A549 (cell line): Measurements from ENCODE around the gene F10. TPM values are rescaled to one million over a fixed set of nuclear protein-coding genes. Genes with fewer than 3 reads are reported as not detected.

Experiments
- ATAC-seq, 2 experiments: fragments of 200-7000 bp in 1 of 2; fragments of >200 bp in 1 of 2; cut with Nextera tagmentation in 1 of 2; cut with Tn5 transposase in 1 of 2; 3 replicates each; pipeline versions ENCODE4 v1.8.0 to v1.9.1; 2018 to 2020; ENCODE audit warnings: mild to moderate bottlenecking in 1 of 2, moderate library complexity in 1 of 2
- CTCF ChIA-PET: fragments of 300-600 bp; sonication (Branson Sonifier 250); formaldehyde crosslinking; extraction: SDS; loops from one replicate; lab custom pipeline; 2021; ENCODE audit warnings: antibody characterized with exemption, inconsistent platforms; lab: Yijun Ruan, JAX
- POLR2A ChIA-PET: fragments of 350-600 bp; formaldehyde crosslinking; extraction: SDS; loops from one replicate; lab custom pipeline; 2021; ENCODE audit warnings: antibody characterized with exemption, inconsistent platforms; lab: Yijun Ruan, JAX
- DNase-seq, 2 experiments: peaks; one replicate each; pipeline versions ENCODE4 v3.0.0 to v3.0.0-alpha.2; 2011 to 2016; ENCODE audit warnings: low read depth in 1 of 2, low spot score in 1 of 2
- FAIRE-seq: peaks from 2 replicates; lab custom pipeline; 2011; peaks lifted over from hg19 to GRCh38; lab: Jason Lieb, UNC
- H3K27ac ChIP-seq, 2 experiments: fragments of >200 bp; sonication (Bioruptor Twin); formaldehyde crosslinking; 3 replicates each; pipeline ENCODE4 v1.5.1; 2016 to 2017
- H3K4me1 ChIP-seq: fragments of >200 bp; sonication (Bioruptor Twin); formaldehyde crosslinking; 3 replicates; pipeline ENCODE4 v1.6.1; 2016
- H3K4me2 ChIP-seq: fragments of >200 bp; sonication (Bioruptor Twin); formaldehyde crosslinking; 3 replicates; pipeline ENCODE4 v1.6.1; 2016
- H3K4me3 ChIP-seq: fragments of >200 bp; sonication (Bioruptor Twin); formaldehyde crosslinking; 3 replicates; pipeline ENCODE4 v1.5.1; 2016
- H3K9me3 ChIP-seq: fragments of >200 bp; sonication (Bioruptor Twin); formaldehyde crosslinking; 3 replicates; pipeline ENCODE4 v1.6.1; 2016
- BHLHE40 ChIP-seq: IDR thresholded peaks from 2 replicates; pipeline ENCODE4 v1.6.1; 2012; ENCODE audit warnings: low read depth, low read length, inconsistent platforms
- CBX8 ChIP-seq: fragments of 200-600 bp; sonication (generic); IDR thresholded peaks from 2 replicates; pipeline ENCODE4 v1.6.1; 2016
- CEBPB ChIP-seq, 2 experiments: fragments of >200 bp in 1 of 2; sonication (Bioruptor Twin) in 1 of 2; formaldehyde crosslinking in 1 of 2; IDR thresholded peaks; 2 replicates each; pipeline ENCODE4 v1.6.1; 2012 to 2016
- CHD2 ChIP-seq: fragments of 150-350 bp; IDR thresholded peaks from 2 replicates; pipeline ENCODE4 v1.6.1; 2014; ENCODE audit warnings: low read length; ENCODE audit not compliant: partially characterized antibody
- EHF ChIP-seq: fragments of 250-450 bp; sonication (Bioruptor Pico); IDR thresholded peaks from 2 replicates; pipeline ENCODE4 v1.5.0; 2020; ENCODE audit warnings: mild to moderate bottlenecking
- EHMT2 ChIP-seq: fragments of 200-600 bp; sonication (generic); IDR thresholded peaks from 2 replicates; pipeline ENCODE4 v1.6.1; 2016; ENCODE audit warnings: antibody characterized with exemption, low read depth, mild to moderate bottlenecking, moderate library complexity
- EP300 ChIP-seq, 2 experiments: fragments of >200 bp; sonication (Bioruptor Twin); formaldehyde crosslinking; IDR thresholded peaks; 2 replicates in 1 of 2; 3 replicates in 1 of 2; pipeline ENCODE4 v1.6.1; 2016 to 2017
- ESRRA ChIP-seq: fragments of 150-350 bp; IDR thresholded peaks from 2 replicates; pipeline ENCODE4 v1.6.1; 2014; ENCODE audit warnings: mild to moderate bottlenecking, low read length, borderline replicate concordance
- FOSB ChIP-seq: fragments of 250-450 bp; sonication (Bioruptor Pico); IDR thresholded peaks from 2 replicates; pipeline ENCODE4 v1.5.0; 2020; ENCODE audit warnings: mild to moderate bottlenecking, moderate library complexity
- FOXS1 ChIP-seq: fragments of 250-450 bp; sonication (Bioruptor Pico); IDR thresholded peaks from 2 replicates; pipeline ENCODE4 v1.5.0; 2020; ENCODE audit warnings: mild to moderate bottlenecking, moderate library complexity
- GATA3 ChIP-seq: IDR thresholded peaks from 2 replicates; pipeline ENCODE4 v1.6.1; 2012; ENCODE audit warnings: borderline replicate concordance
- HDAC2 ChIP-seq: fragments of 200-600 bp; sonication (generic); IDR thresholded peaks from 2 replicates; pipeline ENCODE4 v1.6.1; 2016
- HEYL ChIP-seq: fragments of 250-450 bp; sonication (Bioruptor Pico); IDR thresholded peaks from 2 replicates; pipeline ENCODE4 v1.8.0; 2021; ENCODE audit warnings: mild to moderate bottlenecking, moderate library complexity
- HOXA7 ChIP-seq: fragments of 250-450 bp; sonication (Bioruptor Pico); IDR thresholded peaks from 2 replicates; pipeline ENCODE4 v1.5.0; 2020; ENCODE audit warnings: mild to moderate bottlenecking, moderate library complexity
- HOXB13 ChIP-seq: fragments of 250-450 bp; sonication (Bioruptor Pico); IDR thresholded peaks from 2 replicates; pipeline ENCODE4 v1.5.0; 2020; ENCODE audit warnings: low read depth, mild to moderate bottlenecking, moderate library complexity
- HOXB5 ChIP-seq: fragments of 250-450 bp; sonication (Bioruptor Pico); IDR thresholded peaks from 2 replicates; pipeline ENCODE4 v1.5.0; 2020; ENCODE audit warnings: mild to moderate bottlenecking, moderate library complexity
- JUN ChIP-seq, 2 experiments: fragments of >200 bp; sonication (Bioruptor Twin); formaldehyde crosslinking; IDR thresholded peaks; 2 replicates in 1 of 2; 3 replicates in 1 of 2; pipeline ENCODE4 v1.6.1; 2016 to 2017
- JUNB ChIP-seq: fragments of >200 bp; sonication (Bioruptor Twin); formaldehyde crosslinking; IDR thresholded peaks from 2 replicates; pipeline ENCODE4 v1.6.1; 2016
- KDM1A ChIP-seq: fragments of 200-600 bp; sonication (generic); IDR thresholded peaks from 2 replicates; pipeline ENCODE4 v1.6.1; 2016; ENCODE audit warnings: low read depth, mild to moderate bottlenecking
- NFE2L2 ChIP-seq: fragments of 150-350 bp; conservative IDR thresholded peaks from 2 replicates; pipeline ENCODE4 v1.6.1; 2014; ENCODE audit warnings: low read length
- NPAS2 ChIP-seq: fragments of 250-450 bp; sonication (Bioruptor Pico); IDR thresholded peaks from 2 replicates; pipeline ENCODE4 v1.8.0; 2022; ENCODE audit warnings: mild to moderate bottlenecking, moderate library complexity, borderline replicate concordance
- NR3C1 ChIP-seq: fragments of >200 bp; sonication (Bioruptor Twin); formaldehyde crosslinking; IDR thresholded peaks from 3 replicates; pipeline ENCODE4 v1.6.1; 2017
- POLR2A ChIP-seq: IDR thresholded peaks from 2 replicates; pipeline ENCODE4 v1.6.1; 2012; ENCODE audit warnings: mild to moderate bottlenecking, low read length
- POLR2AphosphoS2 ChIP-seq: conservative IDR thresholded peaks from 2 replicates; pipeline ENCODE4 v1.6.1; 2012; ENCODE audit warnings: low read length, improper control_type of control experiment, inconsistent platforms
- RCOR1 ChIP-seq: fragments of 150-350 bp; IDR thresholded peaks from 2 replicates; pipeline ENCODE4 v1.6.1; 2014; ENCODE audit warnings: antibody characterized with exemption, low read length, low read depth
- RFX5 ChIP-seq: fragments of 450-650 bp; IDR thresholded peaks from 2 replicates; pipeline ENCODE4 v1.7.1; 2014; ENCODE audit warnings: antibody characterized with exemption, mild to moderate bottlenecking, moderate library complexity
- RNF2 ChIP-seq: fragments of 200-600 bp; sonication (generic); IDR thresholded peaks from 2 replicates; pipeline ENCODE4 v1.6.1; 2016; ENCODE audit warnings: low read depth, mild to moderate bottlenecking, antibody characterized with exemption, moderate library complexity, borderline replicate concordance
- ZC3H11A ChIP-seq: fragments of 450-650 bp; IDR thresholded peaks from 2 replicates; pipeline ENCODE4 v1.6.1; 2014; ENCODE audit warnings: antibody characterized with exemption, mild to moderate bottlenecking
- ZFP36 ChIP-seq: fragments of 450-650 bp; IDR thresholded peaks from 2 replicates; pipeline ENCODE4 v1.6.1; 2014; ENCODE audit warnings: borderline replicate concordance; ENCODE audit not compliant: partially characterized antibody
- ZSCAN20 ChIP-seq: fragments of 250-450 bp; sonication (Bioruptor Pico); IDR thresholded peaks from 2 replicates; pipeline ENCODE4 v1.8.0; 2022; ENCODE audit warnings: mild to moderate bottlenecking, moderate library complexity
- WGBS: methylation state at CpG from one replicate; pipeline ENCODE4 v1.1.6; 2017; ENCODE audit errors: missing lambda C conversion rate; 5-methylcytosine and 5-hydroxymethylcytosine counted together
- polyA plus RNA-seq, 4 experiments: library from polyadenylated mRNA; depleted of rRNA in 3 of 4; stranded (reverse); fragments of >200 nt; fragmentation: RNase III in 1 of 4; extraction: RNeasy Plus Mini Kit Qiagen cat#74134 plus additional on column Dnase treatment in 1 of 4; gene quantifications; 2 replicates in 3 of 4; 3 replicates in 1 of 4; pipeline ENCODE4 v1.2.3, GENCODE V29; 2011 to 2017
- TF ChIP-seq, protein P1 (sequence below): fragments of 150-350 bp; IDR thresholded peaks from 2 replicates; pipeline ENCODE4 v1.6.1; 2014; ENCODE audit warnings: low read depth, mild to moderate bottlenecking, low read length
- TF ChIP-seq, protein P2 (sequence below): fragments of 250-450 bp; sonication (Bioruptor Pico); IDR thresholded peaks from 2 replicates; pipeline ENCODE4 v1.5.0; 2020; ENCODE audit warnings: low read depth, mild to moderate bottlenecking, moderate library complexity
- TF ChIP-seq, protein P3 (sequence below): fragments of 200-600 bp; sonication (generic); IDR thresholded peaks from 2 replicates; pipeline ENCODE4 v1.6.1; 2016; ENCODE audit warnings: antibody characterized with exemption, mild to moderate bottlenecking, moderate library complexity

Gene F10
- polyA plus RNA-seq, 2 of the 4 experiments (the other 2 are of a cell fraction), result 0.32 TPM; not detected in 1

DNA sequence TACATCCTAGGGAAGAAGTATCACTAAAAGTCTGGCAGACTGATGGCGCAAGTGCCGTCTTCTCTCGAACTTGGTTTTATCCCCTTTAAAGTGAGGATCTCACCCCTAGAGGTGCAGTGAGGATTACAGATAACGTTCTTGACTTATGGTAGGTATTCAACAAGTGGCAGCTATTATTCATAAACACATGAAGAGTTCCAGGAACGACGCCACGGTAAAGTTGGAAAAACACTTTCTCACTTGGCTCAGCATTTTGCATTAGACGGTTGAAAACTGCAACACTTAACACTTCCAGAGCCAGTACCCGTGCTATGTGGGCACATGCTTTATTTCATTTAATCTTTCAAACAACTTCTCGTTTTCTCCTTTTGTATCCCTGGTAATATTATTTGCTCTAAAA, 44.6 kb downstream of the F10 start:
- 95% methylated on average over 10 of the region's 10 CpGs for WGBS
- Histone ChIP-seq H3K9me3 (no peaks in the 10 kb centered on the region), H3K4me1 (no peaks in the 10 kb centered on the region), H3K27ac (no peak overlapping the region), H3K4me2 (no peak overlapping the region), H3K4me3 (no peak overlapping the region)
- POLR2A ChIA-PET, result no interaction called here
- ATAC-seq (no peak), DNase-seq (no peak), FAIRE-seq (no peak)
- CTCF ChIA-PET, result no interaction called here
- TF ChIP-seq CBX8 (no peak), CHD2 (no peak), HOXA7 (CRISPR knock-in tag) (no peak), POLR2AphosphoS2 (no peak), ZC3H11A (no peak), RCOR1 (no peak), EP300 (IDR thresholded peaks at IDR 0.05) (no peak), ESRRA (no peak), HOXB5 (CRISPR knock-in tag) (no peak), KDM1A (no peak), NFE2L2 (no peak), HEYL (CRISPR knock-in tag) (no peak), NPAS2 (no peak), JUN (IDR thresholded peaks at IDR 0.05) (no peak), RNF2 (no peak), POLR2A (no peak), RFX5 (no peak), FOSB (CRISPR knock-in tag) (no peak)
- TF ChIP-seq, protein P1, sequence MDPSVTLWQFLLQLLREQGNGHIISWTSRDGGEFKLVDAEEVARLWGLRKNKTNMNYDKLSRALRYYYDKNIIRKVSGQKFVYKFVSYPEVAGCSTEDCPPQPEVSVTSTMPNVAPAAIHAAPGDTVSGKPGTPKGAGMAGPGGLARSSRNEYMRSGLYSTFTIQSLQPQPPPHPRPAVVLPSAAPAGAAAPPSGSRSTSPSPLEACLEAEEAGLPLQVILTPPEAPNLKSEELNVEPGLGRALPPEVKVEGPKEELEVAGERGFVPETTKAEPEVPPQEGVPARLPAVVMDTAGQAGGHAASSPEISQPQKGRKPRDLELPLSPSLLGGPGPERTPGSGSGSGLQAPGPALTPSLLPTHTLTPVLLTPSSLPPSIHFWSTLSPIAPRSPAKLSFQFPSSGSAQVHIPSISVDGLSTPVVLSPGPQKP, result no peak
- TF ChIP-seq, protein P2, sequence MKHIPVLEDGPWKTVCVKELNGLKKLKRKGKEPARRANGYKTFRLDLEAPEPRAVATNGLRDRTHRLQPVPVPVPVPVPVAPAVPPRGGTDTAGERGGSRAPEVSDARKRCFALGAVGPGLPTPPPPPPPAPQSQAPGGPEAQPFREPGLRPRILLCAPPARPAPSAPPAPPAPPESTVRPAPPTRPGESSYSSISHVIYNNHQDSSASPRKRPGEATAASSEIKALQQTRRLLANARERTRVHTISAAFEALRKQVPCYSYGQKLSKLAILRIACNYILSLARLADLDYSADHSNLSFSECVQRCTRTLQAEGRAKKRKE, result no peak

DNA sequence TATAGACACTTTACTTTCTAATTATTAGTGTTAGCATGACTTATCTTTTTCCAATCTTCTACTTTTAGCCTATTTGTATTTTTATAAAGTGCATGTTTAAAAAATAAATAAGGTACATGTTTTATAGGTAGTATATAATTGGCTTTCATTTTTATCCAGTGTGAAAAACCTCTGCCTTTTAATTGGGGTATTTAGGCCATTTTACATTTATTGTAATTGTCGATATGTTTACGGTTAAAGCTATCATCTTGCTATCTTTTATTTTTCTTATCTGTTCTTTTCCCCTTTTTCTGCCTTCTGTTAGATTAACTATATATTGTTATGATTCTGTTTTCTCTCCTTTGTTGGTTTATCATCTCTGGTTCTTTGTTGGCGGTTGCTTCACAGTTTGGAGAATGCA, 45.0 kb downstream of the F10 start:
- no peak for DNase-seq
- ATAC-seq, result no peak
- no peak overlapping the region for H3K4me2 ChIP-seq
- POLR2A ChIA-PET, result no interaction called here
- FAIRE-seq, result no peak
- H3K27ac ChIP-seq, result no peak overlapping the region
- no peaks in the 10 kb centered on the region for H3K9me3 ChIP-seq
- TF ChIP-seq BHLHE40, result no peak
- TF ChIP-seq KDM1A, result no peak
- TF ChIP-seq ZSCAN20, result no peak
- no peak for TF ChIP-seq NR3C1
- TF ChIP-seq FOXS1 (CRISPR knock-in tag), result no peak
- TF ChIP-seq CBX8, result no peak
- no peak for TF ChIP-seq CEBPB (IDR thresholded peaks at IDR 0.05)
- TF ChIP-seq JUNB, result no peak
- TF ChIP-seq ZFP36, result no peak
- no peak for TF ChIP-seq EHF
- no peak for TF ChIP-seq EHMT2
- TF ChIP-seq, all 56 proteins: peak for 0
- over 99% methylated on average over 3 of the region's 3 CpGs for WGBS
- no peak overlapping the region for H3K4me3 ChIP-seq
- no peaks in the 10 kb centered on the region for H3K4me1 ChIP-seq
- CTCF ChIA-PET, result no interaction called here

DNA sequence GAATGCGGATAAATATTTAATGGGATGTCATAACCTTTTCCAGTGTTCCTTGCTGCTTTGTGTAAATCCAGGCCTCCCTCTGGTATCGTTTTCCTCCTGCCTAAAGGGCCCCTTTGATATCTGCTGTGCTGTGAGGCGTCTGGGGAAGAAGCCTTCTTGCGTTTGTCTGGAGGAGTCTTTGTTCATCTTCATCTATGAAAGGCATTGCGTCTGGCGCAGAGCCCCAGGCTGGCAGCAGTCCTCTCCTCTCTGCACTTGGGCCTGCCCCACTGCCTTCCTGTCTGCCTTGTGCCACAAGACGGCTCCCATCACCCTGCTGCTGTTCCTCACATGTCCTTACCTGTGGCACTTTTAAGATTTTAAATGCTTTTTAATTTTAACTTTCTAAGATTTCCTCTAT, 45.6 kb downstream of the F10 start:
- no peak for FAIRE-seq
- TF ChIP-seq GATA3 (no peak), HOXA7 (CRISPR knock-in tag) (no peak), CBX8 (no peak), HDAC2 (no peak), HOXB13 (CRISPR knock-in tag) (no peak)
- TF ChIP-seq, protein P3, sequence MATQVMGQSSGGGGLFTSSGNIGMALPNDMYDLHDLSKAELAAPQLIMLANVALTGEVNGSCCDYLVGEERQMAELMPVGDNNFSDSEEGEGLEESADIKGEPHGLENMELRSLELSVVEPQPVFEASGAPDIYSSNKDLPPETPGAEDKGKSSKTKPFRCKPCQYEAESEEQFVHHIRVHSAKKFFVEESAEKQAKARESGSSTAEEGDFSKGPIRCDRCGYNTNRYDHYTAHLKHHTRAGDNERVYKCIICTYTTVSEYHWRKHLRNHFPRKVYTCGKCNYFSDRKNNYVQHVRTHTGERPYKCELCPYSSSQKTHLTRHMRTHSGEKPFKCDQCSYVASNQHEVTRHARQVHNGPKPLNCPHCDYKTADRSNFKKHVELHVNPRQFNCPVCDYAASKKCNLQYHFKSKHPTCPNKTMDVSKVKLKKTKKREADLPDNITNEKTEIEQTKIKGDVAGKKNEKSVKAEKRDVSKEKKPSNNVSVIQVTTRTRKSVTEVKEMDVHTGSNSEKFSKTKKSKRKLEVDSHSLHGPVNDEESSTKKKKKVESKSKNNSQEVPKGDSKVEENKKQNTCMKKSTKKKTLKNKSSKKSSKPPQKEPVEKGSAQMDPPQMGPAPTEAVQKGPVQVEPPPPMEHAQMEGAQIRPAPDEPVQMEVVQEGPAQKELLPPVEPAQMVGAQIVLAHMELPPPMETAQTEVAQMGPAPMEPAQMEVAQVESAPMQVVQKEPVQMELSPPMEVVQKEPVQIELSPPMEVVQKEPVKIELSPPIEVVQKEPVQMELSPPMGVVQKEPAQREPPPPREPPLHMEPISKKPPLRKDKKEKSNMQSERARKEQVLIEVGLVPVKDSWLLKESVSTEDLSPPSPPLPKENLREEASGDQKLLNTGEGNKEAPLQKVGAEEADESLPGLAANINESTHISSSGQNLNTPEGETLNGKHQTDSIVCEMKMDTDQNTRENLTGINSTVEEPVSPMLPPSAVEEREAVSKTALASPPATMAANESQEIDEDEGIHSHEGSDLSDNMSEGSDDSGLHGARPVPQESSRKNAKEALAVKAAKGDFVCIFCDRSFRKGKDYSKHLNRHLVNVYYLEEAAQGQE, result no peak
- H3K9me3 ChIP-seq, result no peaks in the 10 kb centered on the region
- WGBS, result 98% methylated on average over 7 of the region's 7 CpGs
- H3K4me2 ChIP-seq, result no peak overlapping the region
- DNase-seq, result no peak
- no peak for ATAC-seq
- CTCF ChIA-PET, result no interaction called here
- no peak overlapping the region for H3K4me3 ChIP-seq
- POLR2A ChIA-PET, result no interaction called here
- H3K27ac ChIP-seq, result no peak overlapping the region
- H3K4me1 ChIP-seq, result no peaks in the 10 kb centered on the region
